ENCODE data around the gene PPP2R3A.
A peak's percentile ranks its signal among the peaks of the same experiment; 100 is the strongest.
"Not testable (repeated sequence)": the region's sequence is repeated elsewhere in the genome, so short reads cannot be mapped to it uniquely, and the experiment has no call there.

Gene PPP2R3A

DNA sequence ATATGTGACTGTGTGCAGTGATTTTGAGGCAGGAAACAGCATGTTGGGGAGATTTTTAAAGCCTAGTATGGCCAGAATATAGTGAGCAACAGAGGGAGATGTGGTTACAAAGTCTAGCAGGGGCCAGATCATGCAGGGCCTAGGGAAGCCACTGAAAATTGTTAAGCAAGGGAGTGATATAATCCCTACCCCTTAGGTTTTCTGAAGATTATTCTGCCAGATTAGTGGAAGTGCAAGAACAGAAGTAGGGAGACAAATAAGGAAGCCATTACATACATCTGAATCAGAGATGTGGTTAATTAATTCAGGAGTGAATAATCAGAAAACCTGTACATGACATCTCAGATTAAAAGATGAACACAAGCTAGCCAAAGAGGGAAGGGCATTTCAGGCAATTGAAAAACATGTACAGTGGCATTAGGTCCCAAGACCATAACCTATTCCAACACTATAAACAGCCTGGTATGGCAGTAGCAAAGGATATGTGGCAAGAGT, 175.8 kb downstream of the PPP2R3A start:
- no peak overlapping the region for H3K4me3 Mint-ChIP-seq
- no peaks in the 10 kb centered on the region for H3K9me3 Mint-ChIP-seq
- no peaks in the 10 kb centered on the region for H3K36me3 Mint-ChIP-seq
- peak overlapping the region; percentile 71 for H3K27ac Mint-ChIP-seq
- peaks cover 37% of the 10 kb centered on the region for H3K4me1 Mint-ChIP-seq
- no peaks in the 10 kb centered on the region for H3K27me3 Mint-ChIP-seq

DNA sequence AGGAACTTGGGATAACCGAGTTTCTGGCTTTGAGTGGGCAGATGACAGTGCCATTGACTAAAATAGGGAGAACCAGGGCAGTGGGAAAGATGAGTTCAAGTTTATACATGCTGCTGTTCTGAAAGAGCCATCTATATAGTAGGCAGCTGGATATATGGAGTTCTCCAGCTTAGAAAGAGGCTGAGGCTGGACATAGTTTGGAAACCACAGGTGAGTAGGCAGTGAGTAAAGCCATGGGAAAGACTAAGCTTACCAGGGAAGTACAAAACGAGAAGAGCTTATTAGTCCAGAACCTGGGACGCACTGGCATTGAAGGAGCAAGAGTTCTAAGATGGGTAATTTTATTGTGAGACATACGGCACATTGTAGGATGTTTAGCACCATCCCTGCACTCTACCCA, 176.4 kb downstream of the PPP2R3A start:
- no peaks in the 10 kb centered on the region for H3K9me3 Mint-ChIP-seq
- H3K27ac Mint-ChIP-seq = peak overlapping the region; percentile 63
- H3K36me3 Mint-ChIP-seq = no peaks in the 10 kb centered on the region
- peaks cover 40% of the 10 kb centered on the region for H3K4me1 Mint-ChIP-seq
- H3K4me3 Mint-ChIP-seq = no peak overlapping the region
- H3K27me3 Mint-ChIP-seq = no peaks in the 10 kb centered on the region

- no peak overlapping the region for H3K4me3 Mint-ChIP-seq
- peaks cover 46% of the 10 kb centered on the region for H3K4me1 Mint-ChIP-seq
- no peaks in the 10 kb centered on the region for H3K27me3 Mint-ChIP-seq
- H3K36me3 Mint-ChIP-seq = peaks cover under 1% of the 10 kb centered on the region
- H3K9me3 Mint-ChIP-seq = no peaks in the 10 kb centered on the region
- H3K27ac Mint-ChIP-seq = peak overlapping the region; percentile 71
Measured at GRCh38 chr3:136142592-136142991, 177.1 kb downstream of the PPP2R3A start.

DNA sequence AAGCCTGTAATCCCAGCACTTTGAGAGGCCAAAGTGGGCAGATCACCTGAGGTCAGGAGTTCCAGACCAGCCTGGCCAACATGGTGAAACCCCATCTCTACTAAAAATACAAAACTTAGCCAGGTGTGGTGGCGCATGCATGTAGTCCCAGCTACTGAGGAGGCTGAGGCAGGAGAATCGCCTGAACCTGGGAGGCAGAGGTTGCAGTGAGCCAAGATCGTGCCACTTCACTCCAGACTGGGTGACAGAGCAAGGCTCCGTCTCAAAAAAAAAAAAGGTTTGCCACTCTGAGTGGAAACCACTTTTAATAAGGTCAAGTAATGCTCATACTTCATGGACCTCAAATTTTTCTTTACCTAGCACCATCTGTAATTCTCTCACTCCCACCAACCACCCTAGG, 178.9 kb downstream of the PPP2R3A start:
- H3K27ac Mint-ChIP-seq = peak overlapping the region; percentile 30
- not testable (repeated sequence) for H3K36me3 Mint-ChIP-seq, H3K9me3 Mint-ChIP-seq, H3K27me3 Mint-ChIP-seq, H3K4me3 Mint-ChIP-seq
- peaks cover 54% of the 10 kb centered on the region for H3K4me1 Mint-ChIP-seq

- Mint-ChIP-seq H3K27me3 (no peaks in the 10 kb centered on the region), H3K36me3 (peaks cover 15% of the 10 kb centered on the region), H3K9me3 (no peaks in the 10 kb centered on the region), H3K27ac (peak overlapping the region; percentile 55), H3K4me3 (no peak overlapping the region), H3K4me1 (peaks cover 66% of the 10 kb centered on the region)
Measured at GRCh38 chr3:136146981-136147729, 181.6 kb downstream of the PPP2R3A start.

- H3K9me3 Mint-ChIP-seq = no peaks in the 10 kb centered on the region
- H3K27ac Mint-ChIP-seq = peak overlapping the region; percentile 79
- H3K27me3 Mint-ChIP-seq = no peaks in the 10 kb centered on the region
- H3K4me3 Mint-ChIP-seq = no peak overlapping the region
- peaks cover 15% of the 10 kb centered on the region for H3K36me3 Mint-ChIP-seq
- peaks cover 79% of the 10 kb centered on the region for H3K4me1 Mint-ChIP-seq
Measured at GRCh38 chr3:136149667-136150066, 184.1 kb downstream of the PPP2R3A start.

GRCh38 chr3:136151219-136151618, 185.7 kb downstream of the PPP2R3A start:
- peaks cover 84% of the 10 kb centered on the region for H3K4me1 Mint-ChIP-seq
- H3K9me3 Mint-ChIP-seq = no peaks in the 10 kb centered on the region
- H3K36me3 Mint-ChIP-seq = peaks cover 15% of the 10 kb centered on the region

GRCh38 chr3:136152176-136152843, 186.8 kb downstream of the PPP2R3A start:
- Mint-ChIP-seq H3K4me1 (peaks cover 80% of the 10 kb centered on the region), H3K27me3 (no peaks in the 10 kb centered on the region), H3K36me3 (peaks cover 15% of the 10 kb centered on the region), H3K9me3 (no peaks in the 10 kb centered on the region), H3K4me3 (no peak overlapping the region), H3K27ac (peak overlapping the region; percentile 38)

More at GRCh38 chr3:136151219-136151618, 185.7 kb downstream of the PPP2R3A start:
- Mint-ChIP-seq H3K27ac (peak overlapping the region; percentile 78), H3K27me3 (no peaks in the 10 kb centered on the region), H3K4me3 (no peak overlapping the region)

GRCh38 chr3:136152963-136153362, 187.4 kb downstream of the PPP2R3A start:
- H3K4me1 Mint-ChIP-seq = peaks cover 80% of the 10 kb centered on the region
- no peak overlapping the region for H3K4me3 Mint-ChIP-seq
- H3K27ac Mint-ChIP-seq = peak overlapping the region; percentile 20
- H3K27me3 Mint-ChIP-seq = no peaks in the 10 kb centered on the region
- H3K9me3 Mint-ChIP-seq = no peaks in the 10 kb centered on the region
- peaks cover 11% of the 10 kb centered on the region for H3K36me3 Mint-ChIP-seq

- H3K4me3 Mint-ChIP-seq = peak overlapping the region; percentile 3
- peak overlapping the region; percentile 83 for H3K27ac Mint-ChIP-seq
- H3K4me1 Mint-ChIP-seq = peaks cover 75% of the 10 kb centered on the region
- H3K9me3 Mint-ChIP-seq = no peaks in the 10 kb centered on the region
- H3K36me3 Mint-ChIP-seq = peaks cover 11% of the 10 kb centered on the region
- H3K27me3 Mint-ChIP-seq = no peaks in the 10 kb centered on the region
Measured at GRCh38 chr3:136161516-136161915, 196.0 kb downstream of the PPP2R3A start.

DNA sequence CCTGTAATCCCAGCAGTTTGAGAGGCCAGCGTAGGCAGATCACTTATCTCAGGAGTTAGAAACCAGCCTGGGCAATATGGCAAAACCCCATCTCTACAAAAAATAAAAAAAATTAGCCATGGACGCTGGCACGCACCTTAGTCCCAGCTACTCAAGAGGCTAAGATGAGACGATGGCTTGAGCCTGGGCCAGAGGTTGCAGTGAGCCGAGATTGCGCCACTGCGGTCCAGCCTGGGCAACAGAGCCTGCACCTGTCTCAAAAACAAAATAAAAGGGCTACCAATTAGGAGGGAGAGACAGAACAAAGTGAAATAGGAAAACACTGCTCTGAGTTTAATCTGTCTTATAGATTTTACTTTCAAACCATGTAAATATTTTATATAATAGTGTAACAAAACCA, 196.8 kb downstream of the PPP2R3A start:
- H3K4me1 Mint-ChIP-seq = peaks cover 80% of the 10 kb centered on the region
- H3K27ac Mint-ChIP-seq = peak overlapping the region; percentile 68
- H3K4me3 Mint-ChIP-seq = no peak overlapping the region
- peaks cover 11% of the 10 kb centered on the region for H3K36me3 Mint-ChIP-seq
- no peaks in the 10 kb centered on the region for H3K9me3 Mint-ChIP-seq
- H3K27me3 Mint-ChIP-seq = no peaks in the 10 kb centered on the region

GRCh38 chr3:136163607-136164006, 198.1 kb downstream of the PPP2R3A start:
- Mint-ChIP-seq H3K4me1 (peaks cover 80% of the 10 kb centered on the region), H3K27ac (peak overlapping the region; percentile 92)

GRCh38 chr3:136166507-136166906, 201.0 kb downstream of the PPP2R3A start:
- Mint-ChIP-seq H3K27me3 (no peaks in the 10 kb centered on the region), H3K4me1 (peaks cover 71% of the 10 kb centered on the region), H3K27ac (peak overlapping the region; percentile 72), H3K36me3 (peaks cover 4% of the 10 kb centered on the region), H3K4me3 (peak overlapping the region; percentile 61), H3K9me3 (no peaks in the 10 kb centered on the region)

More at GRCh38 chr3:136163607-136164006, 198.1 kb downstream of the PPP2R3A start:
- H3K9me3 Mint-ChIP-seq, H3K36me3 Mint-ChIP-seq, H3K27me3 Mint-ChIP-seq: not testable (repeated sequence)
- H3K4me3 Mint-ChIP-seq = peak overlapping the region; percentile 28

GRCh38 chr3:136168236-136168635, 202.7 kb downstream of the PPP2R3A start:
- peaks cover 59% of the 10 kb centered on the region for H3K4me1 Mint-ChIP-seq
- not testable (repeated sequence) for H3K9me3 Mint-ChIP-seq, H3K36me3 Mint-ChIP-seq, H3K27me3 Mint-ChIP-seq
- H3K4me3 Mint-ChIP-seq = peak overlapping the region; percentile 59
- peak overlapping the region; percentile 48 for H3K27ac Mint-ChIP-seq

DNA sequence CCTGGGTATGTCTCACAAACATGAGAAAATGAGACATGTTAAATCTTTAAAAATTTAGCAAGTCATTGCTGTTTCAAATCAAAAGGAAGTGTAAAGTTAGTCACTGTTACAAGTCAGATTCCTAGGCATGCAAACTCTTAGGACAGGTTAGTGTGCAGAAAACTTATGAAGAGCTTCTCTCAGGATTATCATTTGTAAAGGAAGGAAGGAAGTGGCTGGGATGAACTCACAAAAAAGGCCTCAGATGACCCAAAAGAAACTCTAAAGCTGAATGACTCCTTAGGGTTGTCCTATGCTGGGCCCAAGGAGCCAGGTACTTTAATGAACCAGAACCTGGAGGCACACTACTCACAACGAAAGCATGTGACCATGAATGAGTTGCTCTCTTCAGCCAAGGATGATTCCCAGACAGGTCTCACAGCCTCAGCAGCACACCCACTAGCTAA, 205.6 kb downstream of the PPP2R3A start:
- Mint-ChIP-seq H3K27me3 (no peaks in the 10 kb centered on the region), H3K27ac (no peak overlapping the region), H3K4me3 (peak overlapping the region; percentile 46), H3K9me3 (no peaks in the 10 kb centered on the region), H3K4me1 (peaks cover 41% of the 10 kb centered on the region), H3K36me3 (peaks cover 4% of the 10 kb centered on the region)

- Mint-ChIP-seq H3K27ac (no peak overlapping the region), H3K4me1 (peaks cover 36% of the 10 kb centered on the region), H3K27me3 (no peaks in the 10 kb centered on the region), H3K9me3 (no peaks in the 10 kb centered on the region), H3K36me3 (peaks cover 2% of the 10 kb centered on the region), H3K4me3 (peak overlapping the region; percentile 61)
Measured at GRCh38 chr3:136173939-136174490, 208.5 kb downstream of the PPP2R3A start.
